Measurements from ENCODE around the gene PLPP4. TPM values are rescaled to one million over a fixed set of nuclear protein-coding genes. Genes with fewer than 3 reads are reported as not detected.

PLPP4 gene
- total RNA-seq, 1 donor from 2014 or later: 7.4 TPM

DNA sequence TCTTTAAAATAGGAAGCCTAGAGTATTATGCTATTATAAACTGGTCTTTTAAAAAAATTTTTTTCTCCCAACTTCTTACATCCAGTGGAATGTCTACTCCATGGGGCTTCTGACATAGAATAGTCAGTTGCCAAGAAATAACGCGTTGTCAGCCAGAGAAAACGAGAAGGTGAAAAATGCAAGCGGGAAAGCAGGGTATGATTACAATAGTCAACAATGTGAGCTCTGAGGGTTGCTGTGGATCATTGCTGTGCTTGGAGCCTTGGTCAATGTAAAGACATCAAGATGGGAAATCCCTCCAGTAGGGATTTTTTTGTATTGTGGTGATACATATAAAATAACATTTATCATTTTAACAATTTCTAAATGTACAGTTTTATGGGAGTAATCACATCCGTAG lies 27.6 kb upstream of the PLPP4 start:
- no peak for DNase-seq (ENCODE audit: low spot score in 2 of 2, unreplicated experiment in 2 of 2)
- no peaks in the 10 kb centered on the region for H3K36me3 Mint-ChIP-seq
- H3K4me1 Mint-ChIP-seq: no peaks in the 10 kb centered on the region
- H3K9me3 Mint-ChIP-seq: no peaks in the 10 kb centered on the region
- peaks cover 41% of the 10 kb centered on the region for H3K27me3 Mint-ChIP-seq (ENCODE audit: low read depth)
- H3K27ac Mint-ChIP-seq: no peak overlapping the region
- TF ChIP-seq, protein P1, sequence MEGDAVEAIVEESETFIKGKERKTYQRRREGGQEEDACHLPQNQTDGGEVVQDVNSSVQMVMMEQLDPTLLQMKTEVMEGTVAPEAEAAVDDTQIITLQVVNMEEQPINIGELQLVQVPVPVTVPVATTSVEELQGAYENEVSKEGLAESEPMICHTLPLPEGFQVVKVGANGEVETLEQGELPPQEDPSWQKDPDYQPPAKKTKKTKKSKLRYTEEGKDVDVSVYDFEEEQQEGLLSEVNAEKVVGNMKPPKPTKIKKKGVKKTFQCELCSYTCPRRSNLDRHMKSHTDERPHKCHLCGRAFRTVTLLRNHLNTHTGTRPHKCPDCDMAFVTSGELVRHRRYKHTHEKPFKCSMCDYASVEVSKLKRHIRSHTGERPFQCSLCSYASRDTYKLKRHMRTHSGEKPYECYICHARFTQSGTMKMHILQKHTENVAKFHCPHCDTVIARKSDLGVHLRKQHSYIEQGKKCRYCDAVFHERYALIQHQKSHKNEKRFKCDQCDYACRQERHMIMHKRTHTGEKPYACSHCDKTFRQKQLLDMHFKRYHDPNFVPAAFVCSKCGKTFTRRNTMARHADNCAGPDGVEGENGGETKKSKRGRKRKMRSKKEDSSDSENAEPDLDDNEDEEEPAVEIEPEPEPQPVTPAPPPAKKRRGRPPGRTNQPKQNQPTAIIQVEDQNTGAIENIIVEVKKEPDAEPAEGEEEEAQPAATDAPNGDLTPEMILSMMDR (IDR thresholded peaks at IDR 0.05; ENCODE audit: unreplicated experiment): no peak
- H3K4me3 Mint-ChIP-seq: no peak overlapping the region

DNA sequence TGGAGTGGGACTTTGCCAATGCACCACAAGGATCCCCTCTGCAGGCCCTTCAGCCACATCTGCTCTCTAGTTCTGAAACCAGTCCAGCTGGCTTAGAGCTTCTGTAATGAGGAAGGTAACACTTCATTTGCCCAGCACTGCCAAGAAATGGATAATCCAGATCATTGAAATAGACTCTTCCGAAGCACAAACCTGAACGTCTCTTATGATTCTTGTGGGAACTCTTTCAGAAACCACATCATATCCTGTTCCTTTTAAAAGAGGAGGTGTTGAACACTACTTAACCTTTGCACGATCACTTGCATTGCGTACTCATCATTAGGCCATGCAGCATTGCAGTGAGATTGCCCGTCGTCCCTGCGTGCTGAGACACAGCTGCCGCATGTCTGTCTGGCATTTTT lies 25.8 kb upstream of the PLPP4 start:
- no peak for DNase-seq (ENCODE audit: low spot score in 2 of 2, unreplicated experiment in 2 of 2)
- Mint-ChIP-seq H3K4me1 (no peaks in the 10 kb centered on the region), H3K27me3 (ENCODE audit: low read depth) (peaks cover 44% of the 10 kb centered on the region), H3K9me3 (no peaks in the 10 kb centered on the region), H3K27ac (no peak overlapping the region), H3K36me3 (no peaks in the 10 kb centered on the region), H3K4me3 (no peak overlapping the region)
- TF ChIP-seq, protein P1 (IDR thresholded peaks at IDR 0.05; ENCODE audit: unreplicated experiment): no peak

DNA sequence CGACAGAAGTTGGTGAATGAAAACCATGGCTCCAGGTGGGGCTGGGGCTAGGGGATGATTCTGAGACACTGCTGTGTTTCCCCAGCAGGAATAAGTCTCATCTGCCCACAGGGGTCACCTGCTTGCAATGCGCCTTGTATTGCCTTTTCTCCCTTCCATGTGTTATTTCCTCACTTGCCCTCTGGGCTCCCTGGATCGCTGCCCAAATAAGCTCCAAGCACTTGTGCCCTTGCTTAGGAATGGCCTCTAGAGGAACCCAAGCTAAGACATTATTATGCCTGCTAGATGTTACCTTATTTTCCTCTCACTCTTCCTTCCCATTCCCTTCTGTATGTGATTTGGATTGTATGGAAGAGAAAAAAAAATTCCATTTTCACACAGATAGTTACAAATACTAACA lies 24.8 kb upstream of the PLPP4 start:
- DNase-seq (ENCODE audit: low spot score in 2 of 2, unreplicated experiment in 2 of 2): no peak
- TF ChIP-seq, protein P1 (IDR thresholded peaks at IDR 0.05; ENCODE audit: unreplicated experiment): no peak
- no peaks in the 10 kb centered on the region for H3K9me3 Mint-ChIP-seq
- no peaks in the 10 kb centered on the region for H3K36me3 Mint-ChIP-seq
- H3K27me3 Mint-ChIP-seq (ENCODE audit: low read depth): peaks cover 47% of the 10 kb centered on the region
- H3K4me1 Mint-ChIP-seq: no peaks in the 10 kb centered on the region
- H3K27ac Mint-ChIP-seq: no peak overlapping the region
- no peak overlapping the region for H3K4me3 Mint-ChIP-seq

DNA sequence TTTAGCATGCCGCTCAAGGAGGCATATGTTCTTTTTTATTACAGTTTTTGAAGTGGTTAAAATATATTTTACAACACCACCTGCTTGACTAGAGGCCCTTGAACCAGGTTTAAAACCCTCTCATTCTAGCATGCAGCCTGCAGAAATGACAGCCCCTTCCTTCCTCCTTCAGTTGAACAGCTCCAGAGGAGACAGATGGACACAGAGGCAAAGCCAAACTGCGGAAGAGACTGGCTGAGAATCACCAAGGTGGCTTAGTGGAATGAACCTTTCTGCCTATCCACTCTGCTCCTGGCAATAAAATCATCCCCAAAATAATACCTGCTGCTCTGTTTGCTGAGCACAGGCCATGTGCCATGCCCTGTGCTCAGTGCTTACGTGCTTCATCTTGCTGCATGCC lies 23.9 kb upstream of the PLPP4 start:
- H3K4me1 Mint-ChIP-seq: no peaks in the 10 kb centered on the region
- no peaks in the 10 kb centered on the region for H3K36me3 Mint-ChIP-seq
- no peak overlapping the region for H3K27ac Mint-ChIP-seq
- TF ChIP-seq, protein P1 (IDR thresholded peaks at IDR 0.05; ENCODE audit: unreplicated experiment): no peak
- no peak for DNase-seq (ENCODE audit: low spot score in 2 of 2, unreplicated experiment in 2 of 2)
- H3K27me3 Mint-ChIP-seq (ENCODE audit: low read depth): peaks cover 51% of the 10 kb centered on the region
- no peak overlapping the region for H3K4me3 Mint-ChIP-seq
- H3K9me3 Mint-ChIP-seq: no peaks in the 10 kb centered on the region

DNA sequence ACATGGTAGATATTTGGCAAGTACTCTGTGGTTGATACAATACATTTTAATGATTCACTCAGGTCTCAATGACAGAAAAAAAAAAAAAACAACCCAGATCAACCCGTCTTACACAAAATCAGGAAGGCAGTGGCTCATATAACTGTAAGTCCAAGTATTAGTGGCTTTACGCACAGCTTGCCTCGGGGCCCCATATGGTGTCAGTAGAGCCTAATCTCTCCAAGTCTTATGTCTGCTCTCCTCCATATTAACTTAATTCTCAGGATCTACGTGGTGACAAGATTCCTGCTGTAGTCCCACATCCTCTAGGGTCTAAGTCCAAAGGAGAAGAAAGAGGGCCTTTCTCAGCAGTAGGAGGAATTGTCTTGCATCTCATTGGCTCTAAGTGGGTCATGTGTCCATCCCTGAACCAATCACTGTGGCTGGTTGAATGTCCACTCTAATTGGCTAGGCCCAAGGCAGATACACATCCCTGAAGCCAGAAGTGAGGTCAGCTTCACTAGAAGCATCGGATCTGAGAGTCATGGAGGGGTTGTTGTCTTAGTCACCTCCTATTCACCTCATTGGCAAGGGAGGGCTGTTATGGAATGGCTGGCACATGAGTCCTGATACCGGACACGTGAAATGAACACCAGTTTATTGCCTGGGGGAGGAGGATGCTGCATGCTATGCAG lies 20.5 kb upstream of the PLPP4 start:
- Mint-ChIP-seq H3K36me3 (no peaks in the 10 kb centered on the region), H3K9me3 (peaks cover 3% of the 10 kb centered on the region), H3K4me3 (no peak overlapping the region), H3K27me3 (ENCODE audit: low read depth) (peaks cover 44% of the 10 kb centered on the region), H3K27ac (no peak overlapping the region), H3K4me1 (no peaks in the 10 kb centered on the region)
- no peak for DNase-seq (ENCODE audit: low spot score in 2 of 2, unreplicated experiment in 2 of 2)
- TF ChIP-seq, protein P1 (IDR thresholded peaks at IDR 0.05; ENCODE audit: unreplicated experiment): no peak

DNA sequence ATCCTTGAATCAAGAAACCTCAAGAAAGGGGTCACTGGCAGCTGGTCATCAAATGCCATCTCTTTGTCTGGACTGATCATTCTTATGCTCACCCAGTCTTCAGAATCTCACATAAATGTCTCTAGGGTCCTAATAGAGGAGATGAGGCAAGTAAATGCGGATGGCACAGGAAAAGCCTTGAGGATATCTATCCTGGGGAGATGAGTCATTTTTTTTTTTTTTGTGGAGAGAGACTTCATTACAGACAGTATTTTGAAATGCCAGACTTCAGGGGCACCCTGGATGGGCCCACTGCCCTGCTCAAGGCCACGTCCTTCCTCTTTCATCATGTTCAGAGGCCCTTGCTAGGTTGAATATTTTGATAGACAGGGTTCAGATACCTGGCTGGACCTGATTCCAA lies 19.5 kb upstream of the PLPP4 start:
- H3K27ac Mint-ChIP-seq: no peak overlapping the region
- H3K36me3 Mint-ChIP-seq: no peaks in the 10 kb centered on the region
- no peak overlapping the region for H3K4me3 Mint-ChIP-seq
- H3K27me3 Mint-ChIP-seq (ENCODE audit: low read depth): peaks cover 39% of the 10 kb centered on the region
- DNase-seq (ENCODE audit: low spot score in 2 of 2, unreplicated experiment in 2 of 2): no peak
- H3K9me3 Mint-ChIP-seq: peaks cover 3% of the 10 kb centered on the region
- TF ChIP-seq, protein P1 (IDR thresholded peaks at IDR 0.05; ENCODE audit: unreplicated experiment): no peak
- no peaks in the 10 kb centered on the region for H3K4me1 Mint-ChIP-seq

Data from mesothelial cell of epicardium (in vitro differentiated cells).